Esophagus muscularis mucosa (tissue), 4 donors: Measurements from ENCODE around the gene UPB1.

Source experiments
- EP300 ChIP-seq: sonication (generic); formaldehyde crosslinking; IDR thresholded peaks from one replicate; pipeline ENCODE4 v1.6.1; 2017; ENCODE audit warnings: antibody characterized with exemption
- POLR2A ChIP-seq: fragments of 450-650 bp; IDR thresholded peaks from one replicate; pipeline ENCODE4 v1.6.1; 2017; ENCODE audit warnings: antibody characterized with exemption, moderate library complexity, mild to moderate bottlenecking, low read depth
- POLR2AphosphoS5 ChIP-seq, 2 donors: sonication (generic); formaldehyde crosslinking; IDR thresholded peaks; one replicate each; pipeline ENCODE4 v1.6.1; 2017; ENCODE audit warnings: antibody characterized with exemption in 2 of 2
- TF ChIP-seq, protein P1 (sequence below), 3 experiments: fragments of 200-600 bp in 2 of 3; fragments of 450-650 bp in 1 of 3; sonication (generic) in 2 of 3; IDR thresholded peaks; one replicate each; pipeline ENCODE4 v1.5.1; 2017 to 2019; ENCODE audit warnings: antibody characterized with exemption in 3 of 3, mild to moderate bottlenecking in 2 of 3, moderate library complexity in 1 of 3

DNA sequence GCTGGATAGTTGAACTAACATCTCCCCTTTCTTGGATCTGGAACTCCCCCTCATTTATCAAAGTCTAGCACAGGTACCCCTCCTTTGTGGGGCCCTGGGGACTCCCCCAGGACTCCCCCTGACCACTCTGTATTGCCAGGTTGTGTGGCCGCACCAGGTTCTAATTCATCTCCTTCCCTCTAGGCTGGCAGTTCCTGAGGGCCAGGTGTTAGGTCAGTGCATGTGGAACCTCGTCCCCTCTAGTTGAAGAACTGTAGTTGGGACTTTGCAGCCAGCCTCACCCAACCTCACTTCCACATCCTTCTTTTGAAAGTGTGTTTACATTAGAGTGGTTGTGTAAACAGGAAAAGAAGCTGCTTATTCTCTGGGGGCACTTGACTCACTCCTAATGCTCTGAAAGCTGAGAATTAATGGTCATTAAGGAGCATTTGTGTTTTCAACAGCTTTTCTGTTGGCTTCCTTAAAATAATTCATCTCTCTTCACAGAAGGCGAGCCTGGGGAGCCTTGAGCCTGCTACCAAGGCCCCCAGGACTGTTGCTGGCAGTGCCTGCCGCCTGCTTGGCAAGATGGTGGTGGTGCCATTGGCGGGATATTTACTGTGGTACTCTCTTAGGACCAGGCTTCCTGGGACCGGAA, 11.8 kb downstream of the UPB1 start:
- TF ChIP-seq POLR2A (no peak), POLR2AphosphoS5 (IDR thresholded peaks at IDR 0.05) (no peak), EP300 (no peak)
- TF ChIP-seq, protein P1, sequence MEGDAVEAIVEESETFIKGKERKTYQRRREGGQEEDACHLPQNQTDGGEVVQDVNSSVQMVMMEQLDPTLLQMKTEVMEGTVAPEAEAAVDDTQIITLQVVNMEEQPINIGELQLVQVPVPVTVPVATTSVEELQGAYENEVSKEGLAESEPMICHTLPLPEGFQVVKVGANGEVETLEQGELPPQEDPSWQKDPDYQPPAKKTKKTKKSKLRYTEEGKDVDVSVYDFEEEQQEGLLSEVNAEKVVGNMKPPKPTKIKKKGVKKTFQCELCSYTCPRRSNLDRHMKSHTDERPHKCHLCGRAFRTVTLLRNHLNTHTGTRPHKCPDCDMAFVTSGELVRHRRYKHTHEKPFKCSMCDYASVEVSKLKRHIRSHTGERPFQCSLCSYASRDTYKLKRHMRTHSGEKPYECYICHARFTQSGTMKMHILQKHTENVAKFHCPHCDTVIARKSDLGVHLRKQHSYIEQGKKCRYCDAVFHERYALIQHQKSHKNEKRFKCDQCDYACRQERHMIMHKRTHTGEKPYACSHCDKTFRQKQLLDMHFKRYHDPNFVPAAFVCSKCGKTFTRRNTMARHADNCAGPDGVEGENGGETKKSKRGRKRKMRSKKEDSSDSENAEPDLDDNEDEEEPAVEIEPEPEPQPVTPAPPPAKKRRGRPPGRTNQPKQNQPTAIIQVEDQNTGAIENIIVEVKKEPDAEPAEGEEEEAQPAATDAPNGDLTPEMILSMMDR (IDR thresholded peaks at IDR 0.05), result no peak
